ENCODE data around the gene AMPD2.
A peak's percentile ranks its signal among the peaks of the same experiment; 100 is the strongest.

Gene AMPD2

GRCh38 chr1:109619576-109620400 is at the start of gene AMPD2, which contains the start of gene GNAT2:
Gene AMPD2, plus strand, starts transcription at chr1:109619837. Its CDS starts 1,339 bp downstream, at chr1:109621176.
Gene GNAT2, minus strand, starts transcription at chr1:109619616. Its CDS starts 6,746 bp downstream, at chr1:109612870.
- Histone ChIP-seq H3K4me3 (ENCODE audit: low read depth, low read length) (peak within 1 kb of the TSS; percentile 93), H3K4me1 (ENCODE audit: control insufficient read depth, insufficient read depth, low read length) (peaks cover 36% of the 10 kb centered on the region), H3K36me3 (ENCODE audit: control insufficient read depth, insufficient read depth, low read length) (no peaks in the 10 kb centered on the region), H3K9ac (ENCODE audit: low read length) (peak within 1 kb of the TSS; percentile 85), H3K27me3 (ENCODE audit: control insufficient read depth, insufficient read depth, low read length) (no peaks in the 10 kb centered on the region), H3K27ac (ENCODE audit: low read depth, low read length) (peak within 1 kb of the TSS; percentile 51; the same call in 1 of the 2 replicates), H3K9me3 (ENCODE audit: control insufficient read depth, insufficient read depth, low read depth, low read length) (no peaks in the 10 kb centered on the region)

DNA sequence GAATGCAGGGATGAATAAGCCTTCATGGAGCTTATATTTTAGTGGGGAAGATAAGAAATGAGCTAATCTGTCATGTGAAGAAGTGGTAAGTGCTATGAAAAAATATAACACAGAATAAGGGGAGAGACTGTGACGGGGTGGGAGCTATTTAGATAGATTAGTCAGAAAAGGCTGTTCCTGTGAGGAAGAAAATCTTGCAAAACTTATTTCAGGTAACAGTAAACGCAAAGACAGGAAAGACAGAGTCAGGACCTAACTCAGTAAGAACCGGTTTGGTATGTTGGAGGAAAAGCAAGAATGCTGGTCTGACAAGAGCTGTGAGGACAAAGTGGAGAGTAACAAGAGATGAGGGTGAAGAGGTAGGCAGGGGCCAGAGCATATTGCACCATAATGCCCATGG is 49.2 kb upstream of the AMPD2 start:
- no peak overlapping the region for H3K9ac ChIP-seq (ENCODE audit: low read length)
- no peak overlapping the region for H3K27ac ChIP-seq (ENCODE audit: low read depth, low read length)

DNA sequence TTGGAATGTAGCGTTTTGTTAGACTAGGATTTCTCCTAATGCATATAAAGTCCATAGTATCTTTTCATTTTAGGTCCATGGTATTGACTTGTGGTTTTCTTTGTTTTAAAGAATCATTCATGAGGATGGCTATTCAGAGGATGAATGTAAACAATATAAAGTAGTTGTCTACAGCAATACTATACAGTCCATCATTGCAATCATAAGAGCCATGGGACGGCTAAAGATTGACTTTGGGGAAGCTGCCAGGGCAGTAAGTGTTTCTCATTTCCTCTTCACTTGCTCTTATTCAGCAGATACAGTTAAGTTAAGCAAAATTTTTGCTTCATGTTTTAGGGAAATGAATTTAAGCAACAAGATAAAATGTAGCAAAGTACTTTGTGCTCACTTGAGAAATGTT is 45.9 kb upstream of the AMPD2 start:
- H3K4me1 ChIP-seq (ENCODE audit: control insufficient read depth, insufficient read depth, low read length) = peaks cover 7% of the 10 kb centered on the region; the same call in 1 of the 2 replicates
- no peak overlapping the region for H3K9ac ChIP-seq (ENCODE audit: low read length)
- H3K27ac ChIP-seq (ENCODE audit: low read depth, low read length) = no peak overlapping the region
- H3K9me3 ChIP-seq (ENCODE audit: control insufficient read depth, insufficient read depth, low read depth, low read length) = no peaks in the 10 kb centered on the region
- H3K36me3 ChIP-seq (ENCODE audit: control insufficient read depth, insufficient read depth, low read length) = peaks cover 13% of the 10 kb centered on the region
- H3K27me3 ChIP-seq (ENCODE audit: control insufficient read depth, insufficient read depth, low read length) = no peaks in the 10 kb centered on the region
- no peak overlapping the region for H3K4me3 ChIP-seq (ENCODE audit: low read depth, low read length)

More for the DNA sequence above, 49.2 kb upstream of the AMPD2 start:
- H3K36me3 ChIP-seq (ENCODE audit: control insufficient read depth, insufficient read depth, low read length) = peaks cover 10% of the 10 kb centered on the region
- H3K4me3 ChIP-seq (ENCODE audit: low read depth, low read length) = no peak overlapping the region
- no peaks in the 10 kb centered on the region for H3K9me3 ChIP-seq (ENCODE audit: control insufficient read depth, insufficient read depth, low read depth, low read length)
- peaks cover 12% of the 10 kb centered on the region for H3K4me1 ChIP-seq (ENCODE audit: control insufficient read depth, insufficient read depth, low read length)
- no peaks in the 10 kb centered on the region for H3K27me3 ChIP-seq (ENCODE audit: control insufficient read depth, insufficient read depth, low read length)

GRCh38 chr1:109578947-109579443 is 40.6 kb upstream of the AMPD2 start:
- H3K9me3 ChIP-seq (ENCODE audit: control insufficient read depth, insufficient read depth, low read depth, low read length) = no peaks in the 10 kb centered on the region
- H3K36me3 ChIP-seq (ENCODE audit: control insufficient read depth, insufficient read depth, low read length) = peaks cover 50% of the 10 kb centered on the region
- no peak overlapping the region for H3K27ac ChIP-seq (ENCODE audit: low read depth, low read length)
- H3K9ac ChIP-seq (ENCODE audit: low read length) = no peak overlapping the region
- H3K4me3 ChIP-seq (ENCODE audit: low read depth, low read length) = no peak overlapping the region
- H3K27me3 ChIP-seq (ENCODE audit: control insufficient read depth, insufficient read depth, low read length) = no peaks in the 10 kb centered on the region
- no peaks in the 10 kb centered on the region for H3K4me1 ChIP-seq (ENCODE audit: control insufficient read depth, insufficient read depth, low read length)

DNA sequence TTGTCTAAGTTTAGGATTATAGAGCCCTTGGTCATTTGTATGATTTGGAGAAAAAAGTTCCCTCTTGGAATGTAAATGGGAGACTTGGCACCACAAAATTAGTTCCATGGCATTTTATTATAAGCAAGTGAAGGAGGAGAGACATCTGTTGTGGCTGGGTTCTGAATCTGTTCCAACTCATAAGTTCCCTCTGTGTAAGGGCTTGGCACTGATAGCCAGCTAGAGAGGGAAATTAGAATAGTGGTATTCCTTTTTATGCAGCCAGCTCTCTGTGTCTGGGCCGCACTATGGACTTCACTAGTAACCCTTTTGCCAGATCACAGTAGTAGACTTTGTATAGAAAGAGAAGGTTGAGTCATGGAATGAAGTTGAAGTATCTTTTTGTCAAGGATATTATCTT is 40.1 kb upstream of the AMPD2 start:
- no peaks in the 10 kb centered on the region for H3K4me1 ChIP-seq (ENCODE audit: control insufficient read depth, insufficient read depth, low read length)
- H3K4me3 ChIP-seq (ENCODE audit: low read depth, low read length) = no peak overlapping the region
- peaks cover 51% of the 10 kb centered on the region for H3K36me3 ChIP-seq (ENCODE audit: control insufficient read depth, insufficient read depth, low read length)
- H3K9me3 ChIP-seq (ENCODE audit: control insufficient read depth, insufficient read depth, low read depth, low read length) = no peaks in the 10 kb centered on the region
- no peak overlapping the region for H3K27ac ChIP-seq (ENCODE audit: low read depth, low read length)
- no peak overlapping the region for H3K9ac ChIP-seq (ENCODE audit: low read length)
- no peaks in the 10 kb centered on the region for H3K27me3 ChIP-seq (ENCODE audit: control insufficient read depth, insufficient read depth, low read length)

- H3K9me3 ChIP-seq (ENCODE audit: control insufficient read depth, insufficient read depth, low read depth, low read length) = no peaks in the 10 kb centered on the region
- peaks cover 66% of the 10 kb centered on the region for H3K36me3 ChIP-seq (ENCODE audit: control insufficient read depth, insufficient read depth, low read length)
- no peak overlapping the region for H3K27ac ChIP-seq (ENCODE audit: low read depth, low read length)
- no peak overlapping the region for H3K4me3 ChIP-seq (ENCODE audit: low read depth, low read length)
- no peaks in the 10 kb centered on the region for H3K4me1 ChIP-seq (ENCODE audit: control insufficient read depth, insufficient read depth, low read length)
- no peak overlapping the region for H3K9ac ChIP-seq (ENCODE audit: low read length)
- no peaks in the 10 kb centered on the region for H3K27me3 ChIP-seq (ENCODE audit: control insufficient read depth, insufficient read depth, low read length)
These were observed 37.6 kb upstream of the AMPD2 start for GRCh38 chr1:109582021-109582420.

GRCh38 chr1:109584766-109585165 is 34.9 kb upstream of the AMPD2 start:
- H3K4me3 ChIP-seq (ENCODE audit: low read depth, low read length) = no peak overlapping the region
- no peaks in the 10 kb centered on the region for H3K27me3 ChIP-seq (ENCODE audit: control insufficient read depth, insufficient read depth, low read length)
- H3K9me3 ChIP-seq (ENCODE audit: control insufficient read depth, insufficient read depth, low read depth, low read length) = no peaks in the 10 kb centered on the region
- H3K27ac ChIP-seq (ENCODE audit: low read depth, low read length) = no peak overlapping the region
- H3K4me1 ChIP-seq (ENCODE audit: control insufficient read depth, insufficient read depth, low read length) = no peaks in the 10 kb centered on the region
- H3K36me3 ChIP-seq (ENCODE audit: control insufficient read depth, insufficient read depth, low read length) = peaks cover 81% of the 10 kb centered on the region
- no peak overlapping the region for H3K9ac ChIP-seq (ENCODE audit: low read length)

DNA sequence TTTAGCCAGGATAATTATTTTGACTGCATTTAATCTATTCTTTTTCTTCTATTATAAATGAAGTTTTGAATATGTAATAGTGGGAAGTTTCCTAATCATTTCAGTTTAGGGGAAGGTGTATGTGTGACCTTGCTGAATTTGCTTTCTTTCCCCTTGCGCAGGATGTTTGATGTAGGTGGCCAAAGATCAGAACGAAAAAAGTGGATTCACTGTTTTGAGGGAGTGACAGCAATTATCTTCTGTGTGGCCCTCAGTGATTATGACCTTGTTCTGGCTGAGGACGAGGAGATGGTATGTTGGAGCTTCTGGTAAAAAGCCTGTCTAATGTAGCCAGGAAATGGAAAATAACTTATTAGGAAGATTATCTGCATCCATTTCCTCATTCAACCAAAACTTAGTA is 33.6 kb upstream of the AMPD2 start:
- Histone ChIP-seq H3K27ac (ENCODE audit: low read depth, low read length) (no peak overlapping the region), H3K4me1 (ENCODE audit: control insufficient read depth, insufficient read depth, low read length) (no peaks in the 10 kb centered on the region), H3K9me3 (ENCODE audit: control insufficient read depth, insufficient read depth, low read depth, low read length) (no peaks in the 10 kb centered on the region), H3K9ac (ENCODE audit: low read length) (no peak overlapping the region), H3K36me3 (ENCODE audit: control insufficient read depth, insufficient read depth, low read length) (peaks cover 82% of the 10 kb centered on the region), H3K4me3 (ENCODE audit: low read depth, low read length) (no peak overlapping the region), H3K27me3 (ENCODE audit: control insufficient read depth, insufficient read depth, low read length) (no peaks in the 10 kb centered on the region)

DNA sequence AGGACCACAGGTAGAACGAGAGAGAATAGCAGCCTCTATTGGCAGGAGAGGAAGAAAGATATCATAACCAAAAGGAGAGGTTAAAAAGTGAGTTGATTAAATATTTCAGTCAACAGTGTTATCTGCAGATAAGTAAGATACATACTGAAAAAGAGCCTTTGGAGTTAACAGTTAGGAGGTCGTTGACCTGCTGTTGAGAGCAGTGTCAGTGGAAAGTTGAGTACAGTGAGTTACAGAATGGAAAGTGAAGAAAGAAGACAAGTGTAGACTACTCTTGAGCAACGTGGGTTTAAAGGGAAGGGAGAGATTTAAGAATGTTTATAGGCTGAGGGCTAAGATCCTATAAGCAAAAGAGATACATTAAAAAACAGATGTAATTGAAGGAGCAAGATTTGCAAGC is 30.5 kb upstream of the AMPD2 start:
- Histone ChIP-seq H3K27ac (ENCODE audit: low read depth, low read length) (no peak overlapping the region), H3K9ac (ENCODE audit: low read length) (no peak overlapping the region), H3K4me1 (ENCODE audit: control insufficient read depth, insufficient read depth, low read length) (no peaks in the 10 kb centered on the region), H3K27me3 (ENCODE audit: control insufficient read depth, insufficient read depth, low read length) (no peaks in the 10 kb centered on the region), H3K9me3 (ENCODE audit: control insufficient read depth, insufficient read depth, low read depth, low read length) (no peaks in the 10 kb centered on the region), H3K36me3 (ENCODE audit: control insufficient read depth, insufficient read depth, low read length) (peaks cover 94% of the 10 kb centered on the region), H3K4me3 (ENCODE audit: low read depth, low read length) (no peak overlapping the region)

DNA sequence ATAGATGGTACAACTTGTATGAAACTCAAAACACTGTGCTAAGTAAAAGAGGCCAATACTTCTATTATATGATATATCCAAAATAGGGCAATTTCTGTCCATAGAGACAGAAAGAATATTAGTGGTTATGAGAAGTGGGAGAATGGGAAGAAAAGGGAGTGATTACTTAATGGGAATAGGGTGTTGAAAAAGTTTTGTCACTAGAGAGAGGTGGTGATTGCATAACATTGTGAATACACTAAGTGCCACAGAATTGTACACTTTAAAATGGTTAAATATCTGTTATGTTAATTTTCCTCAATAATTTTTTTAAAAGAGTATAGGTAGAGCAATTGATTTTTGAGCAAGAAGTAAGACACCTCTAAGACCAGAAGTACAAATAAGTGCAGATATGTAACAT is 30.0 kb upstream of the AMPD2 start:
- Histone ChIP-seq H3K4me3 (ENCODE audit: low read depth, low read length) (no peak overlapping the region), H3K27ac (ENCODE audit: low read depth, low read length) (no peak overlapping the region), H3K36me3 (ENCODE audit: control insufficient read depth, insufficient read depth, low read length) (peaks cover 92% of the 10 kb centered on the region), H3K9me3 (ENCODE audit: control insufficient read depth, insufficient read depth, low read depth, low read length) (no peaks in the 10 kb centered on the region), H3K9ac (ENCODE audit: low read length) (no peak overlapping the region), H3K4me1 (ENCODE audit: control insufficient read depth, insufficient read depth, low read length) (no peaks in the 10 kb centered on the region), H3K27me3 (ENCODE audit: control insufficient read depth, insufficient read depth, low read length) (no peaks in the 10 kb centered on the region)

GRCh38 chr1:109592916-109593315 is 26.7 kb upstream of the AMPD2 start:
- Histone ChIP-seq H3K27me3 (ENCODE audit: control insufficient read depth, insufficient read depth, low read length) (no peaks in the 10 kb centered on the region), H3K9ac (ENCODE audit: low read length) (no peak overlapping the region), H3K4me3 (ENCODE audit: low read depth, low read length) (no peak overlapping the region), H3K4me1 (ENCODE audit: control insufficient read depth, insufficient read depth, low read length) (no peaks in the 10 kb centered on the region), H3K9me3 (ENCODE audit: control insufficient read depth, insufficient read depth, low read depth, low read length) (no peaks in the 10 kb centered on the region), H3K27ac (ENCODE audit: low read depth, low read length) (no peak overlapping the region), H3K36me3 (ENCODE audit: control insufficient read depth, insufficient read depth, low read length) (peaks cover 74% of the 10 kb centered on the region)
